ENCODE measurements around the gene LIN7A. TPM values are rescaled to one million over a fixed set of nuclear protein-coding genes. Genes with fewer than 3 reads are reported as not detected.

Gene LIN7A
- total RNA-seq, 1 donor: 6.5 TPM

GRCh38 chr12:80847575-80847974, 90.2 kb downstream of the LIN7A start:
- H3K27me3 ChIP-seq (ENCODE audit: insufficient read depth, low read length): no peaks in the 10 kb centered on the region
- H3K4me3 ChIP-seq (ENCODE audit: insufficient read depth, low read length): no peak overlapping the region
- TF ChIP-seq CTCF (IDR thresholded peaks at IDR 0.05; ENCODE audit: extremely low read depth, low read depth, low read length): no peak

DNA sequence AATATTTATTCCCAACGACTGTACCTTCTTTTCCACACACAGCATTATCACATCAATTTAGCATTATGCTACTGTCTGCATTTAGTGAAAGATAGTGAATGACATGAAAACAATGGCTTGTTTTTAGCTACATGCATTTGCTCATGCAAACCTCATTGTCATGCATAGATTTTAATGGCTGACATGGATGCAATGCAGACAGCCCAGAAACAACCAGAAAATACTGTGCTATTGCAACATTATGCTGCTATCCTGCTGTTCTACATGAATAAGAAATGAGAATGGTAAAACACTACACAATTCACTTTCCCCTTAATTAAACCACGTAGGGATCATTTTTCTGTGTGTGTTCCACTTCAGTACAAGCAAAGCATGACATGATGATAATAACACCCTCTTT, 90.8 kb downstream of the LIN7A start:
- H3K27me3 ChIP-seq (ENCODE audit: insufficient read depth, low read length): no peaks in the 10 kb centered on the region
- no peaks in the 10 kb centered on the region for H3K4me1 ChIP-seq (ENCODE audit: insufficient read depth, low read length)
- no peaks in the 10 kb centered on the region for H3K79me2 ChIP-seq (ENCODE audit: insufficient read depth, low read length)
- H3K36me3 ChIP-seq (ENCODE audit: insufficient read depth, low read length): no peaks in the 10 kb centered on the region
- H3K27ac ChIP-seq (ENCODE audit: low read depth, low read length): no peak overlapping the region
- no peaks in the 10 kb centered on the region for H3K9me3 ChIP-seq (ENCODE audit: low read depth, low read length)
- no peak for TF ChIP-seq CTCF (IDR thresholded peaks at IDR 0.05; ENCODE audit: extremely low read depth, low read depth, low read length)
- no peak overlapping the region for H3K4me2 ChIP-seq (ENCODE audit: insufficient read depth, low read length)
- H4K20me1 ChIP-seq (ENCODE audit: insufficient read depth, low read length): no peaks in the 10 kb centered on the region
- no peak overlapping the region for H2AFZ ChIP-seq (ENCODE audit: low read length)
- DNase-seq (ENCODE audit: insufficient read length, low spot score, missing footprints): no peak
- no peak overlapping the region for H3K4me3 ChIP-seq (ENCODE audit: insufficient read depth, low read length)

More at GRCh38 chr12:80847575-80847974, 90.2 kb downstream of the LIN7A start:
- DNase-seq (ENCODE audit: insufficient read length, low spot score, missing footprints): no peak
- Histone ChIP-seq H3K27ac (ENCODE audit: low read depth, low read length) (no peak overlapping the region), H3K4me2 (ENCODE audit: insufficient read depth, low read length) (no peak overlapping the region), H3K79me2 (ENCODE audit: insufficient read depth, low read length) (no peaks in the 10 kb centered on the region), H3K4me1 (ENCODE audit: insufficient read depth, low read length) (no peaks in the 10 kb centered on the region), H3K9me3 (ENCODE audit: low read depth, low read length) (no peaks in the 10 kb centered on the region), H3K36me3 (ENCODE audit: insufficient read depth, low read length) (no peaks in the 10 kb centered on the region), H2AFZ (ENCODE audit: low read length) (no peak overlapping the region), H4K20me1 (ENCODE audit: insufficient read depth, low read length) (no peaks in the 10 kb centered on the region)

DNA sequence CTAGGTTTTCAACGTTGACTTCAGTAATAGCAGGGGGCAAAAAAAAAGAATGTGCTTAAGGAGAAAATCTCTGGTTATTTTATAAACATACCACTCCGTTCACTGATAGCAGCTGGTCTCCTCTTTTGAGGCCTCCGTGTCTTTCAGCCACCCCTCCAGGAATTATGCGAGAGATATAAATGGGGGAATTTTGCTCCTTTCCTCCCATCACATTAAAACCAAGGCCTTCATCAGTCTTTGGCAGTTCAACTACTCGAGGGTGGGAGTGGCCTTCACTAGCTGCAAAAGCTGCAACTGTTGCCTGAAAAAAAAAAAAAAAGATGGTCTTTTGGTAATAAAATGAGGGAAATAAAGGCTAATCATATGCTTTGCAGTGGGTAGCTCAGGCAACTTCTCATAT, 92.1 kb downstream of the LIN7A start:
- Histone ChIP-seq H3K36me3 (ENCODE audit: insufficient read depth, low read length) (no peaks in the 10 kb centered on the region), H3K4me3 (ENCODE audit: insufficient read depth, low read length) (no peak overlapping the region), H2AFZ (ENCODE audit: low read length) (no peak overlapping the region), H3K27me3 (ENCODE audit: insufficient read depth, low read length) (no peaks in the 10 kb centered on the region), H3K9me3 (ENCODE audit: low read depth, low read length) (no peaks in the 10 kb centered on the region), H3K79me2 (ENCODE audit: insufficient read depth, low read length) (no peaks in the 10 kb centered on the region), H3K27ac (ENCODE audit: low read depth, low read length) (no peak overlapping the region), H3K4me2 (ENCODE audit: insufficient read depth, low read length) (no peak overlapping the region), H4K20me1 (ENCODE audit: insufficient read depth, low read length) (no peaks in the 10 kb centered on the region), H3K4me1 (ENCODE audit: insufficient read depth, low read length) (no peaks in the 10 kb centered on the region)
- DNase-seq (ENCODE audit: insufficient read length, low spot score, missing footprints): no peak
- TF ChIP-seq CTCF (IDR thresholded peaks at IDR 0.05; ENCODE audit: extremely low read depth, low read depth, low read length): no peak

- H2AFZ ChIP-seq (ENCODE audit: low read length): no peak overlapping the region
- no peak overlapping the region for H3K4me3 ChIP-seq (ENCODE audit: insufficient read depth, low read length)
- H3K4me2 ChIP-seq (ENCODE audit: insufficient read depth, low read length): no peak overlapping the region
- H3K79me2 ChIP-seq (ENCODE audit: insufficient read depth, low read length): no peaks in the 10 kb centered on the region
- peaks cover 4% of the 10 kb centered on the region for H3K4me1 ChIP-seq (ENCODE audit: insufficient read depth, low read length)
- no peaks in the 10 kb centered on the region for H3K9me3 ChIP-seq (ENCODE audit: low read depth, low read length)
- no peaks in the 10 kb centered on the region for H3K27me3 ChIP-seq (ENCODE audit: insufficient read depth, low read length)
- DNase-seq (ENCODE audit: insufficient read length, low spot score, missing footprints): no peak
- H3K27ac ChIP-seq (ENCODE audit: low read depth, low read length): no peak overlapping the region
- no peaks in the 10 kb centered on the region for H4K20me1 ChIP-seq (ENCODE audit: insufficient read depth, low read length)
- H3K36me3 ChIP-seq (ENCODE audit: insufficient read depth, low read length): no peaks in the 10 kb centered on the region
- TF ChIP-seq CTCF (IDR thresholded peaks at IDR 0.05; ENCODE audit: extremely low read depth, low read depth, low read length): no peak
These were observed 93.8 kb downstream of the LIN7A start for GRCh38 chr12:80843969-80844368.
